Astrocyte (in vitro differentiated cells and primary cell): ENCODE measurements around the gene UCN. TPM values are rescaled to one million over a fixed set of nuclear protein-coding genes. Genes with fewer than 3 reads are reported as not detected.
"Not testable (repeated sequence)": the region's sequence is repeated elsewhere in the genome, so short reads cannot be mapped to it uniquely, and the experiment has no call there.

Experiments used
- DNase-seq: peaks from one replicate; pipeline ENCODE4 v3.0.0-alpha.2; 2010; ENCODE audit warnings: low read depth
- FAIRE-seq: peaks from 2 replicates; lab custom pipeline; 2011; peaks lifted over from hg19 to GRCh38; lab: Jason Lieb, UNC
- H2AFZ ChIP-seq: 2 replicates; pipeline ENCODE4 v1.6.0; 2012; ENCODE audit warnings: low read depth, low read length, inconsistent platforms
- H3K27ac ChIP-seq: 2 replicates; pipeline ENCODE4 v1.5.1; 2011; ENCODE audit warnings: low read depth, low read length, inconsistent platforms
- H3K27me3 ChIP-seq: 2 replicates; pipeline ENCODE4 v1.6.0; 2011; ENCODE audit warnings: low read length, inconsistent platforms; ENCODE audit not compliant: insufficient read depth
- H3K36me3 ChIP-seq: 2 replicates; pipeline ENCODE4 v1.5.1; 2011; ENCODE audit warnings: low read length, inconsistent platforms; ENCODE audit not compliant: insufficient read depth
- H3K4me1 ChIP-seq: 2 replicates; pipeline ENCODE4 v1.5.1; 2011; ENCODE audit warnings: low read length, inconsistent platforms; ENCODE audit not compliant: insufficient read depth
- H3K4me2 ChIP-seq: 2 replicates; pipeline ENCODE4 v1.6.0; 2012; ENCODE audit warnings: low read length, inconsistent platforms
- H3K4me3 ChIP-seq: 2 replicates; pipeline ENCODE4 v1.5.1; 2011; ENCODE audit warnings: low read depth, mild to moderate bottlenecking, low read length, inconsistent platforms; ENCODE audit not compliant: insufficient read depth
- H3K79me2 ChIP-seq: 2 replicates; pipeline ENCODE4 v1.6.0; 2012; ENCODE audit warnings: mild to moderate bottlenecking, low read length, inconsistent platforms; ENCODE audit not compliant: insufficient read depth
- H3K9ac ChIP-seq: 2 replicates; pipeline ENCODE4 v1.6.0; 2012; ENCODE audit warnings: mild to moderate bottlenecking, low read length, inconsistent platforms
- H3K9me3 ChIP-seq: 2 replicates; pipeline ENCODE4 v1.5.1; 2012; ENCODE audit warnings: low read depth, mild to moderate bottlenecking, low read length, inconsistent platforms; ENCODE audit not compliant: insufficient read depth
- H4K20me1 ChIP-seq: 2 replicates; pipeline ENCODE4 v1.6.0; 2012; ENCODE audit warnings: low read length, inconsistent platforms; ENCODE audit not compliant: insufficient read depth
- H3K27ac Mint-ChIP-seq: one replicate; pipeline ENCODE4 v1.8.0; 2021; ENCODE audit warnings: mild to moderate bottlenecking, mixed read lengths; ENCODE audit not compliant: unreplicated experiment
- H3K27me3 Mint-ChIP-seq: one replicate; pipeline ENCODE4 v1.8.0; 2021; ENCODE audit warnings: low read depth, mixed read lengths; ENCODE audit not compliant: unreplicated experiment
- H3K36me3 Mint-ChIP-seq: one replicate; pipeline ENCODE4 v1.8.0; 2021; ENCODE audit warnings: low read depth, mixed read lengths; ENCODE audit not compliant: unreplicated experiment
- H3K4me1 Mint-ChIP-seq: one replicate; pipeline ENCODE4 v1.8.0; 2021; ENCODE audit warnings: low read depth, mixed read lengths; ENCODE audit not compliant: unreplicated experiment
- H3K4me3 Mint-ChIP-seq: one replicate; pipeline ENCODE4 v1.8.0; 2021; ENCODE audit warnings: mild to moderate bottlenecking, moderate library complexity, mixed read lengths; ENCODE audit not compliant: unreplicated experiment
- H3K9me3 Mint-ChIP-seq: one replicate; pipeline ENCODE4 v1.8.0; 2021; ENCODE audit warnings: mild to moderate bottlenecking, mixed read lengths; ENCODE audit not compliant: unreplicated experiment
- EZH2 ChIP-seq: IDR thresholded peaks from 2 replicates; pipeline ENCODE4 v1.6.1; 2012; ENCODE audit warnings: mild to moderate bottlenecking, low read length, inconsistent platforms; ENCODE audit not compliant: insufficient read depth
- total RNA-seq: library from RNA; stranded (reverse); gene quantifications from 2 replicates; pipeline ENCODE4 v1.2.1, GENCODE V29; 2021
- TF ChIP-seq, protein P1 (sequence below): IDR thresholded peaks from 2 replicates; pipeline ENCODE4 v1.5.1; 2011; ENCODE audit warnings: low read depth, mild to moderate bottlenecking, inconsistent platforms, low read length, moderate library complexity; ENCODE audit not compliant: insufficient read depth

UCN gene
- total RNA-seq, 1 donor from 2014 or later: 1.1 TPM

DNA sequence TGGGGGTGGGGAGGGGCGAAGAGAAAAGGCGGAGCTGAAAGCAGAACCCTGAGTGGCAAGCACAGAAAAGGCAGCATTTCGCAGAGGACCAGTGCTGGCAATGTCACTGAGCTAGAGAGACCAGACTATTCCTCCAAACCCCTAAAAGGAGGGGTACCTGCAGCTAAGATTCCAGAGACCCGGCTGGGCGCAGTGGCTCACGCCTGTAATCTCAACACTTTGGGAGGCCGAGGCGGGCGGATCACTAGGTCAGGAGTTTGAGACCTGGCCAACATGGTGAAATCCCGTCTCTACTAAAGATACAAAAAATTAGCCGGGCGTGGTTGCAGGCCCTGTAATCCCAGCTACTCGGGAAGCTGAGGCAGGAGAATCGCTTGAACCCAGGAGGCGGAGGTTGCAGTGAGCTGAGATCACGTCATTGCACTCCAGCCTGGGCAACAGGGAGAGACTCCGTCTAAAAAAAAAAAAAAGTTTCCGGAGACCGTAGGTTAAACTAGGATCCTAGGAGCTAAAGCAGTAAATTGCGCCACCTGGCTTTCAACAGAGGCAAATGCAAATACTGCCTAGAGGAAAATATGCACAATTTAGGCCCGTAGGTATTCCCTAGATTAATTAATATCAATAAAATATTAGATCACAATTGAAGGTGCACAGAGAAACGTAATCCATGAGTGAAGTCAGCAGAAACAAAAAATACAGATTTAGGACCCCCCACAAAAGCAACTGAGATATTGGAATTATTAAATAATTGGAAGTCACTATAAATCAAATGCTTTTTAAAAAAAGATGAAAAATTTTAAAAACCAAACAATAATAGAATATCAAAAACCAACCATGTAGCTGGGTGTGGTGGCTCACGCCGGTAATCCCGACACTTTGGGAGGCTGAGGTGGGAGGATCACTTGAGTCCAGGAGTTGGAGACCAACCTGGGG, 4.9 kb downstream of the UCN start:
- no peaks in the 10 kb centered on the region for H3K36me3 ChIP-seq
- Mint-ChIP-seq H3K4me3 (no peak overlapping the region), H3K9me3 (no peaks in the 10 kb centered on the region), H3K27ac (no peak overlapping the region), H3K27me3 (peaks cover 36% of the 10 kb centered on the region), H3K4me1 (no peaks in the 10 kb centered on the region), H3K36me3 (peaks cover 2% of the 10 kb centered on the region)
- peaks cover 11% of the 10 kb centered on the region for H4K20me1 ChIP-seq
- H3K9ac ChIP-seq: no peak overlapping the region
- H3K27me3 ChIP-seq: peaks cover 41% of the 10 kb centered on the region
- TF ChIP-seq, protein P1, sequence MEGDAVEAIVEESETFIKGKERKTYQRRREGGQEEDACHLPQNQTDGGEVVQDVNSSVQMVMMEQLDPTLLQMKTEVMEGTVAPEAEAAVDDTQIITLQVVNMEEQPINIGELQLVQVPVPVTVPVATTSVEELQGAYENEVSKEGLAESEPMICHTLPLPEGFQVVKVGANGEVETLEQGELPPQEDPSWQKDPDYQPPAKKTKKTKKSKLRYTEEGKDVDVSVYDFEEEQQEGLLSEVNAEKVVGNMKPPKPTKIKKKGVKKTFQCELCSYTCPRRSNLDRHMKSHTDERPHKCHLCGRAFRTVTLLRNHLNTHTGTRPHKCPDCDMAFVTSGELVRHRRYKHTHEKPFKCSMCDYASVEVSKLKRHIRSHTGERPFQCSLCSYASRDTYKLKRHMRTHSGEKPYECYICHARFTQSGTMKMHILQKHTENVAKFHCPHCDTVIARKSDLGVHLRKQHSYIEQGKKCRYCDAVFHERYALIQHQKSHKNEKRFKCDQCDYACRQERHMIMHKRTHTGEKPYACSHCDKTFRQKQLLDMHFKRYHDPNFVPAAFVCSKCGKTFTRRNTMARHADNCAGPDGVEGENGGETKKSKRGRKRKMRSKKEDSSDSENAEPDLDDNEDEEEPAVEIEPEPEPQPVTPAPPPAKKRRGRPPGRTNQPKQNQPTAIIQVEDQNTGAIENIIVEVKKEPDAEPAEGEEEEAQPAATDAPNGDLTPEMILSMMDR: peak; percentile 90
- TF ChIP-seq EZH2: no peak
- H3K4me3 ChIP-seq: no peak overlapping the region
- H3K9me3 ChIP-seq: no peaks in the 10 kb centered on the region
- H2AFZ ChIP-seq: no peak overlapping the region
- peaks cover 3% of the 10 kb centered on the region for H3K4me1 ChIP-seq
- no peaks in the 10 kb centered on the region for H3K79me2 ChIP-seq
- H3K27ac ChIP-seq: no peak overlapping the region
- peak; percentile 32 for DNase-seq
- FAIRE-seq: no peak
- peak overlapping the region; percentile 65 for H3K4me2 ChIP-seq

DNA sequence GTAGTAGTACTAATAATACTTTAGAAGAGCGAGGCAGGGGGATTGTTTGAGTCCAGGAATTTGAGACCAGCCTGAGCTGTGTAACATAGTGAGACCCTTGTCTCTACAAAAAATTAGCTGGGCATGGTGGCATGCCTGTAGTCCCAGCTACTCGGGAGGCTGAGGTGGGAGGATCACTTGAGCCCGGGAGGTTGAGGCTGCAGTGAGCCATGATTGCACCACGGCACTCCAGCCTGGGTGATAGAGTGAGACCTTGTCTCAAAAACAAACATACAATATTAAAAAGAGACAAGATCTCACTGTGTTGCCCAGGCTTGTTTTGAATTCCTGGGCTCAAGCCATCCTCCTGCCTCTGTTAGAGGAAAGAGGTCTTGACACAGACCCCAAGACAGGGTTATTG, 7.6 kb downstream of the UCN start:
- FAIRE-seq, H3K4me3 ChIP-seq, DNase-seq, H3K36me3 ChIP-seq, H3K9me3 ChIP-seq, H3K9me3 Mint-ChIP-seq, H3K4me1 Mint-ChIP-seq, H3K79me2 ChIP-seq, H3K27ac Mint-ChIP-seq, H3K9ac ChIP-seq, H2AFZ ChIP-seq, H4K20me1 ChIP-seq, H3K4me2 ChIP-seq, H3K4me1 ChIP-seq, H3K4me3 Mint-ChIP-seq, H3K27ac ChIP-seq, H3K36me3 Mint-ChIP-seq: not testable (repeated sequence)
- H3K27me3 Mint-ChIP-seq: peaks cover 34% of the 10 kb centered on the region
- peaks cover 25% of the 10 kb centered on the region for H3K27me3 ChIP-seq

DNA sequence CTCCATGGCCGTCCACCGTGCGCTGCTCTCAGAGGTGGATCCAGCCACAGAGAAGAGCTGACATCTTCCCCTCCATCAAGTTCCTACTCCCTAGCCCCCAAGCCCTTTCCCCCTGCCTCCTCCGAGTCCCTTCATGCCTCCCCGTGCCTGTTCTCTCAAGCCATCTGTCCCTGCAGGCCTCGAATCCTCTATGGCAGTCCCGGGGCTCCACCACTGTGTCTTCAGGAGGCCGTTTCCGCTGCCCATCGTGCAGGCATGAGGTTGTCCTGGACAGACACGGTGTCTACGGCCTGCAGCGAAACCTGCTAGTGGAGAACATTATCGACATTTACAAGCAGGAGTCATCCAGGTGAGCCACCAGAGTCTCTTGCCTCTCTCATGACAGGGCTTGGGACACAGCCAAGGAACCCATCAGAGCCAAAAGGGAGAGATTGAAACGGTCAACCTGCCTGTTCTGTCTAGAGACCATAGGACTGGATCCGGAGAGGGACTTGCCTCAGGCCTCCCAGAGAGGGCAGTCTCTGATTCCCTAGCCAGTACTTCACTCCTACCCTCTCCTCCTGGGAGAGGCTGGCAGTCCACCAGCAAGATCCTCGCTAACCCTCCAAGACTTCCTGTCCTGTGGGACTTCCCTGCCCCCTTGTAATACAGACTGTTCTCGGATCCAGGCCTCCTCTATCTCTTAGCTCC, 9.7 kb downstream of the UCN start:
- FAIRE-seq: no peak
- no peaks in the 10 kb centered on the region for H3K79me2 ChIP-seq
- H3K4me3 ChIP-seq: no peak overlapping the region
- H3K4me2 ChIP-seq: no peak overlapping the region
- TF ChIP-seq, protein P1: no peak
- TF ChIP-seq EZH2: no peak
- H3K27me3 Mint-ChIP-seq: peaks cover 21% of the 10 kb centered on the region
- no peaks in the 10 kb centered on the region for H3K4me1 Mint-ChIP-seq
- no peaks in the 10 kb centered on the region for H3K9me3 ChIP-seq
- peaks cover under 1% of the 10 kb centered on the region for H3K4me1 ChIP-seq
- H3K27ac Mint-ChIP-seq: no peak overlapping the region
- DNase-seq: no peak
- H3K4me3 Mint-ChIP-seq: peak overlapping the region; percentile 13
- H4K20me1 ChIP-seq: no peaks in the 10 kb centered on the region
- H3K36me3 ChIP-seq: no peaks in the 10 kb centered on the region
- H3K27ac ChIP-seq: no peak overlapping the region
- peaks cover 2% of the 10 kb centered on the region for H3K9me3 Mint-ChIP-seq
- no peak overlapping the region for H2AFZ ChIP-seq
- no peak overlapping the region for H3K9ac ChIP-seq
- peaks cover 11% of the 10 kb centered on the region for H3K27me3 ChIP-seq
- no peaks in the 10 kb centered on the region for H3K36me3 Mint-ChIP-seq
